ENCODE data around the gene ADH7. TPM values are rescaled to one million over a fixed set of nuclear protein-coding genes. Genes with fewer than 3 reads are reported as not detected.
"Not testable (repeated sequence)": the region's sequence is repeated elsewhere in the genome, so short reads cannot be mapped to it uniquely, and the experiment has no call there.

ADH7 gene
- total RNA-seq, 3 donors from 2014 or later (not counting 1 experiment from before 2014, with no cell fraction given): not detected

DNA sequence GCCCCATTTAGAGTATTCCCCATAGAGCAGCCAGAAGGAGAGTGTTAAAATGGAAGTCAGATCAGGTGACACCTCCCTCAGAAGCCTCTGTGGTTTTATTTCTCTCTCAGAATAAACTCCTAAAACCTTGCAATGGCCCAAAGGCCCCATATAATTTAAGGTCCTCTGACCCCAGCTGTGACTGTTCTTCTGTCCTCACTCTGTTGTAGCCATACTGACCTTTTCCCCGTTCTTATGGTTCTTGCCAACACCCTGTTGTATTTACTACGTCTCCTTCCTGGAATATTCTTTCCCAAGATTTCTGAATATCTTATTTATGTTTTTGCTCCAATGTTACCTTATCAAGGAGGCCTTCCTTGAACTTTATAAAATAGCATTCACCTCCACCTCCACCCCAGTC is 18.0 kb downstream of the ADH7 start:
- WGBS (ENCODE audit: insufficient coverage): 83% methylated on average over 2 of the region's 2 CpGs
- Mint-ChIP-seq H3K4me3 (no peak overlapping the region), H3K27me3 (ENCODE audit: low read depth in 2 of 2) (peaks cover 0 to 3% of the 10 kb centered on the region in 2 donors), H3K36me3 (no peaks in the 10 kb centered on the region), H3K4me1 (no peaks in the 10 kb centered on the region), H3K9me3 (peaks cover 0 to 3% of the 10 kb centered on the region in 2 donors), H3K27ac (no peak overlapping the region)
- Histone ChIP-seq H3K36me3 (ENCODE audit: control insufficient read depth, insufficient read depth, low read length) (no peaks in the 10 kb centered on the region), H3K9me3 (ENCODE audit: control insufficient read depth, insufficient read depth, low read length) (no peaks in the 10 kb centered on the region), H3K4me1 (ENCODE audit: control insufficient read depth, insufficient read depth, low read length) (no peaks in the 10 kb centered on the region), H3K4me3 (ENCODE audit: low read length) (no peak overlapping the region), H3K27ac (ENCODE audit: low read length) (no peak overlapping the region), H3K27me3 (ENCODE audit: control insufficient read depth, insufficient read depth, low read length) (no peaks in the 10 kb centered on the region)
- no peak for DNase-seq
- ATAC-seq: no peak
- TF ChIP-seq, protein P1, sequence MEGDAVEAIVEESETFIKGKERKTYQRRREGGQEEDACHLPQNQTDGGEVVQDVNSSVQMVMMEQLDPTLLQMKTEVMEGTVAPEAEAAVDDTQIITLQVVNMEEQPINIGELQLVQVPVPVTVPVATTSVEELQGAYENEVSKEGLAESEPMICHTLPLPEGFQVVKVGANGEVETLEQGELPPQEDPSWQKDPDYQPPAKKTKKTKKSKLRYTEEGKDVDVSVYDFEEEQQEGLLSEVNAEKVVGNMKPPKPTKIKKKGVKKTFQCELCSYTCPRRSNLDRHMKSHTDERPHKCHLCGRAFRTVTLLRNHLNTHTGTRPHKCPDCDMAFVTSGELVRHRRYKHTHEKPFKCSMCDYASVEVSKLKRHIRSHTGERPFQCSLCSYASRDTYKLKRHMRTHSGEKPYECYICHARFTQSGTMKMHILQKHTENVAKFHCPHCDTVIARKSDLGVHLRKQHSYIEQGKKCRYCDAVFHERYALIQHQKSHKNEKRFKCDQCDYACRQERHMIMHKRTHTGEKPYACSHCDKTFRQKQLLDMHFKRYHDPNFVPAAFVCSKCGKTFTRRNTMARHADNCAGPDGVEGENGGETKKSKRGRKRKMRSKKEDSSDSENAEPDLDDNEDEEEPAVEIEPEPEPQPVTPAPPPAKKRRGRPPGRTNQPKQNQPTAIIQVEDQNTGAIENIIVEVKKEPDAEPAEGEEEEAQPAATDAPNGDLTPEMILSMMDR (IDR thresholded peaks at IDR 0.05): no peak
- intact Hi-C loops (cut with micrococcal nuclease): no loop called here

- H3K4me1 Mint-ChIP-seq; H3K36me3 ChIP-seq (ENCODE audit: control insufficient read depth, insufficient read depth, low read length); H3K27ac Mint-ChIP-seq; H3K9me3 ChIP-seq (ENCODE audit: control insufficient read depth, insufficient read depth, low read length); H3K27me3 ChIP-seq (ENCODE audit: control insufficient read depth, insufficient read depth, low read length); intact Hi-C loops (cut with micrococcal nuclease); H3K4me1 ChIP-seq (ENCODE audit: control insufficient read depth, insufficient read depth, low read length); H3K36me3 Mint-ChIP-seq; H3K4me3 Mint-ChIP-seq; H3K4me3 ChIP-seq (ENCODE audit: low read length); ATAC-seq; H3K27me3 Mint-ChIP-seq (ENCODE audit: low read depth in 2 of 2); H3K9me3 Mint-ChIP-seq; DNase-seq; H3K27ac ChIP-seq (ENCODE audit: low read length): not testable (repeated sequence)
- WGBS (ENCODE audit: insufficient coverage): 84% methylated on average over 4 of the region's 8 CpGs
Measured at GRCh38 chr4:99415762-99416161, 19.4 kb downstream of the ADH7 start.

DNA sequence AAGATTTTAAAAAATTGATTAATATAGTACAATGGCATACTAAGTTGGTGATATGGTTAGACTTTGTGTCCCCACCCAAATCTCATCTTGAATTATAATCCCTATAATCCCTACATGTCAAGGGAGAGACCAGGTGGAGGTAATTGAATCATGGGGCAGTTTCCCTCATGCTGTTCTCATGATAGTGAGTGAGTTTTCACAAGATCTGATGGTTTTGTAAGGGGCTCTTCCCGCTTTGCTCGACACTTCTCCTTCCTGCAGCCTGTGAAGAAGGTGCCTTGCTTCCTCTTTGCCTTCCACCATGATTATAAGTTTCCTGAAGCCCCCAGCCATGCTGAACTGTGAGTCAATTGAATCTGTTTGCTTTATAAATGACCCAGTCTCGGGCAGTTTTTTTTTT is 20.2 kb downstream of the ADH7 start:
- H3K4me3 Mint-ChIP-seq; H3K36me3 ChIP-seq (ENCODE audit: control insufficient read depth, insufficient read depth, low read length); H3K27me3 Mint-ChIP-seq (ENCODE audit: low read depth in 2 of 2); ATAC-seq; DNase-seq; H3K27ac ChIP-seq (ENCODE audit: low read length); H3K4me1 ChIP-seq (ENCODE audit: control insufficient read depth, insufficient read depth, low read length); H3K9me3 Mint-ChIP-seq; H3K27me3 ChIP-seq (ENCODE audit: control insufficient read depth, insufficient read depth, low read length); H3K27ac Mint-ChIP-seq; H3K9me3 ChIP-seq (ENCODE audit: control insufficient read depth, insufficient read depth, low read length); H3K36me3 Mint-ChIP-seq; intact Hi-C loops (cut with micrococcal nuclease); H3K4me3 ChIP-seq (ENCODE audit: low read length); H3K4me1 Mint-ChIP-seq: not testable (repeated sequence)
- 83% methylated on average over 2 of the region's 3 CpGs for WGBS (ENCODE audit: insufficient coverage)

GRCh38 chr4:99414401-99414800 is 20.7 kb downstream of the ADH7 start:
- H3K27me3 ChIP-seq (ENCODE audit: control insufficient read depth, insufficient read depth, low read length): no peaks in the 10 kb centered on the region
- H3K9me3 ChIP-seq (ENCODE audit: control insufficient read depth, insufficient read depth, low read length): no peaks in the 10 kb centered on the region
- TF ChIP-seq, protein P1 (IDR thresholded peaks at IDR 0.05): no peak
- H3K27ac ChIP-seq (ENCODE audit: low read length): no peak overlapping the region
- Mint-ChIP-seq H3K4me1 (no peaks in the 10 kb centered on the region), H3K9me3 (no peaks in the 10 kb centered on the region), H3K4me3 (no peak overlapping the region), H3K36me3 (no peaks in the 10 kb centered on the region), H3K27ac (no peak overlapping the region), H3K27me3 (ENCODE audit: low read depth in 2 of 2) (peaks cover 0 to 3% of the 10 kb centered on the region in 2 donors)
- H3K36me3 ChIP-seq (ENCODE audit: control insufficient read depth, insufficient read depth, low read length): no peaks in the 10 kb centered on the region
- H3K4me1 ChIP-seq (ENCODE audit: control insufficient read depth, insufficient read depth, low read length): no peaks in the 10 kb centered on the region
- ATAC-seq (no peak), DNase-seq (no peak)
- no peak overlapping the region for H3K4me3 ChIP-seq (ENCODE audit: low read length)
- intact Hi-C loops (cut with micrococcal nuclease): no loop called here

GRCh38 chr4:99413140-99413539 is 22.0 kb downstream of the ADH7 start:
- Mint-ChIP-seq H3K27ac (no peak overlapping the region), H3K9me3 (no peaks in the 10 kb centered on the region), H3K36me3 (no peaks in the 10 kb centered on the region), H3K4me1 (no peaks in the 10 kb centered on the region), H3K27me3 (ENCODE audit: low read depth in 2 of 2) (no peaks in the 10 kb centered on the region), H3K4me3 (no peak overlapping the region)
- ATAC-seq: no peak
- TF ChIP-seq, protein P1 (IDR thresholded peaks at IDR 0.05): no peak
- no peaks in the 10 kb centered on the region for H3K36me3 ChIP-seq (ENCODE audit: control insufficient read depth, insufficient read depth, low read length)
- intact Hi-C loops (cut with micrococcal nuclease): no loop called here
- H3K4me3 ChIP-seq (ENCODE audit: low read length): no peak overlapping the region
- no peak for DNase-seq
- H3K27ac ChIP-seq (ENCODE audit: low read length): no peak overlapping the region
- 100% methylated on average over 1 of the region's 4 CpGs for WGBS (ENCODE audit: insufficient coverage)
- no peaks in the 10 kb centered on the region for H3K9me3 ChIP-seq (ENCODE audit: control insufficient read depth, insufficient read depth, low read length)
- H3K27me3 ChIP-seq (ENCODE audit: control insufficient read depth, insufficient read depth, low read length): no peaks in the 10 kb centered on the region
- H3K4me1 ChIP-seq (ENCODE audit: control insufficient read depth, insufficient read depth, low read length): no peaks in the 10 kb centered on the region
